IMR-90 (cell line): ENCODE data around the gene MSI2. TPM values are rescaled to one million over a fixed set of nuclear protein-coding genes. Genes with fewer than 3 reads are reported as not detected.
A peak's percentile ranks its signal among the peaks of the same experiment; 100 is the strongest.

Experiments
- ATAC-seq: fragments of 200-7000 bp; cut with Tn5 transposase; 2 replicates; pipeline ENCODE4 v1.9.1; 2020; ENCODE audit warnings: low read depth, mild to moderate bottlenecking, moderate library complexity
- BruUV-seq: library from RNA; stranded (reverse); fragments of 400-500 nt; replicated peaks from 2 replicates; lab custom pipeline; 2021; lab: Mats Ljungman, UMichigan
- CTCF ChIA-PET: fragments of 300-600 bp; formaldehyde crosslinking; extraction: SDS; loops from one replicate; lab custom pipeline; 2021; ENCODE audit warnings: antibody characterized with exemption; lab: Yijun Ruan, JAX
- POLR2A ChIA-PET: fragments of 300-600 bp; sonication (Branson Sonifier 250); formaldehyde crosslinking; loops from one replicate; lab custom pipeline; 2022; ENCODE audit warnings: antibody characterized with exemption; ENCODE audit not compliant: unreplicated experiment; lab: Charles Lee
- DNase-seq: peaks from one replicate; pipeline ENCODE4 v3.0.0; 2013
- H2AFZ ChIP-seq: replicated peaks from 2 replicates; pipeline ENCODE3; 2013; ENCODE audit warnings: low read length, mild to moderate bottlenecking; ENCODE audit not compliant: poor library complexity
- H2AK5ac ChIP-seq: 2 replicates; pipeline ENCODE4 v1.6.1; 2013; ENCODE audit warnings: low read depth, low read length, inconsistent platforms
- H2AK9ac ChIP-seq: replicated peaks from 2 replicates; pipeline ENCODE3; 2013; ENCODE audit warnings: mild to moderate bottlenecking, low read depth, low read length, moderate library complexity; ENCODE audit not compliant: poor library complexity
- H2BK120ac ChIP-seq: 2 replicates; pipeline ENCODE4 v1.6.1; 2013; ENCODE audit warnings: low read depth, low read length, inconsistent platforms
- H2BK15ac ChIP-seq: 3 replicates; pipeline ENCODE4 v1.6.1; 2013; ENCODE audit warnings: low read depth, low read length, inconsistent platforms
- H2BK20ac ChIP-seq: 2 replicates; pipeline ENCODE4 v1.6.1; 2013; ENCODE audit warnings: low read depth, mild to moderate bottlenecking, inconsistent platforms, low read length, moderate library complexity
- H2BK5ac ChIP-seq: 2 replicates; pipeline ENCODE4 v1.6.1; 2013; ENCODE audit warnings: mild to moderate bottlenecking, low read depth, low read length, inconsistent platforms; ENCODE audit not compliant: poor library complexity, severe bottlenecking
- H3K14ac ChIP-seq: replicated peaks from 2 replicates; pipeline ENCODE4 v1.6.1; 2013; ENCODE audit warnings: low read depth, low read length, inconsistent platforms
- H3K18ac ChIP-seq: 2 replicates; pipeline ENCODE4 v1.6.1; 2013; ENCODE audit warnings: low read depth, low read length, control low read depth
- H3K23ac ChIP-seq: 2 replicates; pipeline ENCODE4 v1.6.1; 2013; ENCODE audit warnings: low read depth, low read length, inconsistent platforms
- H3K27ac ChIP-seq: 2 replicates; pipeline ENCODE4 v1.5.1; 2013; ENCODE audit warnings: mild to moderate bottlenecking, control low read depth, low read length; ENCODE audit not compliant: insufficient read depth
- H3K27me3 ChIP-seq: 2 replicates; pipeline ENCODE4 v1.6.1; 2013; ENCODE audit warnings: low read length; ENCODE audit not compliant: control insufficient read depth, insufficient read depth
- H3K36me3 ChIP-seq: 2 replicates; pipeline ENCODE4 v1.6.1; 2013; ENCODE audit warnings: low read length, mixed read lengths; ENCODE audit not compliant: control insufficient read depth, insufficient read depth
- H3K4ac ChIP-seq: 2 replicates; pipeline ENCODE4 v1.6.1; 2013; ENCODE audit warnings: low read depth, low read length, inconsistent platforms
- H3K4me1 ChIP-seq: 2 replicates; pipeline ENCODE4 v1.6.1; 2013; ENCODE audit warnings: low read length, mixed read lengths; ENCODE audit not compliant: control insufficient read depth, insufficient read depth
- H3K4me2 ChIP-seq: 2 replicates; pipeline ENCODE4 v1.6.1; 2013; ENCODE audit warnings: low read depth, mild to moderate bottlenecking, control low read depth, low read length, moderate library complexity
- H3K4me3 ChIP-seq: 2 replicates; pipeline ENCODE4 v1.5.1; 2013; ENCODE audit warnings: low read depth, mild to moderate bottlenecking, control low read depth, low read length, moderate library complexity; ENCODE audit not compliant: insufficient read depth
- H3K56ac ChIP-seq: 2 replicates; pipeline ENCODE4 v1.6.1; 2013; ENCODE audit warnings: low read length, inconsistent platforms; ENCODE audit not compliant: insufficient read depth; ENCODE audit errors: extremely low read depth
- H3K79me1 ChIP-seq, 2 experiments: 2 replicates each; pipeline ENCODE4 v1.6.1; 2013; ENCODE audit warnings: low read length in 2 of 2, inconsistent platforms in 1 of 2, low read depth in 1 of 2
- H3K9ac ChIP-seq: 2 replicates; pipeline ENCODE4 v1.6.1; 2013; ENCODE audit warnings: low read depth, low read length, control low read depth
- H3K9me1 ChIP-seq: 2 replicates; pipeline ENCODE4 v1.6.1; 2013; ENCODE audit warnings: low read length, inconsistent platforms; ENCODE audit not compliant: insufficient read depth
- H3K9me3 ChIP-seq: 2 replicates; pipeline ENCODE4 v1.6.1; 2013; ENCODE audit warnings: low read length; ENCODE audit not compliant: control insufficient read depth, insufficient read depth
- H4K20me1 ChIP-seq: 2 replicates; pipeline ENCODE4 v1.6.1; 2013; ENCODE audit warnings: low read length, inconsistent platforms; ENCODE audit not compliant: insufficient read depth
- H4K5ac ChIP-seq: 2 replicates; pipeline ENCODE4 v1.6.1; 2013; ENCODE audit warnings: mild to moderate bottlenecking, low read depth, low read length, control low read depth
- H4K8ac ChIP-seq, 2 experiments: 2 replicates each; pipeline ENCODE4 v1.6.1; 2013; ENCODE audit warnings: low read depth in 2 of 2, low read length in 2 of 2, control low read depth in 1 of 2, inconsistent platforms in 1 of 2
- H4K91ac ChIP-seq: 2 replicates; pipeline ENCODE4 v1.6.1; 2013; ENCODE audit warnings: low read depth, low read length, inconsistent platforms; ENCODE audit not compliant: insufficient read depth
- BHLHE40 ChIP-seq: fragments of 150-350 bp; IDR thresholded peaks from 2 replicates; pipeline ENCODE4 v1.6.1; 2016; ENCODE audit warnings: mild to moderate bottlenecking, low read depth, low read length
- CEBPB ChIP-seq: IDR thresholded peaks from 2 replicates; pipeline ENCODE4 v1.6.1; 2012; ENCODE audit warnings: low read depth, low read length, improper control_type of control experiment
- CHD1 ChIP-seq: IDR thresholded peaks from 2 replicates; pipeline ENCODE4 v1.6.1; 2012; ENCODE audit warnings: low read depth, low read length, improper control_type of control experiment
- CTCF ChIP-seq: conservative IDR thresholded peaks from 2 replicates; pipeline ENCODE4 v1.5.1; 2012; ENCODE audit warnings: mild to moderate bottlenecking, low read depth, low read length, improper control_type of control experiment
- ELK1 ChIP-seq: fragments of 150-350 bp; IDR thresholded peaks from 2 replicates; pipeline ENCODE4 v1.6.1; 2016; ENCODE audit warnings: low read depth, mild to moderate bottlenecking, low read length, moderate library complexity, borderline replicate concordance
- MAFK ChIP-seq: IDR thresholded peaks from 2 replicates; pipeline ENCODE4 v1.6.1; 2012; ENCODE audit warnings: low read depth, low read length, improper control_type of control experiment
- MAZ ChIP-seq: IDR thresholded peaks from 2 replicates; pipeline ENCODE4 v1.6.1; 2012; ENCODE audit warnings: low read depth, mild to moderate bottlenecking, low read length, improper control_type of control experiment, moderate library complexity, borderline replicate concordance
- NFE2L2 ChIP-seq: fragments of 150-350 bp; IDR thresholded peaks from 2 replicates; pipeline ENCODE4 v1.6.1; 2016; ENCODE audit warnings: low read depth, mild to moderate bottlenecking, low read length
- POLR2A ChIP-seq: IDR thresholded peaks from 2 replicates; pipeline ENCODE4 v1.6.1; 2012; ENCODE audit warnings: mild to moderate bottlenecking, low read depth, low read length
- RAD21 ChIP-seq: IDR thresholded peaks from 2 replicates; pipeline ENCODE4 v1.6.1; 2012; ENCODE audit warnings: low read length, improper control_type of control experiment
- RCOR1 ChIP-seq: IDR thresholded peaks from 2 replicates; pipeline ENCODE4 v1.6.1; 2012; ENCODE audit warnings: mild to moderate bottlenecking, low read length, improper control_type of control experiment; ENCODE audit not compliant: insufficient replicate concordance
- RFX5 ChIP-seq: IDR thresholded peaks from 2 replicates; pipeline ENCODE4 v1.8.0; 2012; ENCODE audit warnings: low read depth, mild to moderate bottlenecking, low read length, moderate library complexity
- SMC3 ChIP-seq: fragments of 150-350 bp; IDR thresholded peaks from 2 replicates; pipeline ENCODE4 v1.6.1; 2016; ENCODE audit warnings: low read depth, mild to moderate bottlenecking, antibody characterized with exemption, low read length, moderate library complexity
- USF2 ChIP-seq: fragments of 150-350 bp; IDR thresholded peaks from 2 replicates; pipeline ENCODE4 v1.6.1; 2017; ENCODE audit warnings: mild to moderate bottlenecking, antibody characterized with exemption, low read length, low read depth
- WGBS, 2 experiments: methylation state at CpG; one replicate each; pipeline versions ENCODE4 v1.1.5 to v1.1.7; 2013; ENCODE audit warnings: missing lambda C conversion rate in 2 of 2; ENCODE audit not compliant: insufficient read length in 1 of 2; ENCODE audit errors: extremely low coverage in 2 of 2; 5-methylcytosine and 5-hydroxymethylcytosine counted together
- dilution Hi-C: fragments of 300-500 bp; cut with HindIII; formaldehyde crosslinking; loops from one replicate; pipeline ENCODE4 v1.14.3; 2018; ENCODE audit warnings: low sequenced_read_pairs; ENCODE audit not compliant: unreplicated experiment
- in situ Hi-C: fragments of 300-500 bp; cut with MboI; formaldehyde crosslinking; loops from 3 replicates; pipeline ENCODE4 v1.14.3; 2019; ENCODE audit warnings: low sequenced_read_pairs, inconsistent platforms, mixed read lengths
- intact Hi-C: fragments of 100-400 bp; cut with micrococcal nuclease; formaldehyde crosslinking; loops from 2 replicates; pipeline ENCODE4 v1.10.0; 2022
- polyA plus RNA-seq, 3 experiments: library from polyadenylated mRNA; depleted of rRNA; stranded (reverse); fragments of >200 nt; gene quantifications; 2 replicates each; pipeline ENCODE4 v1.2.3, GENCODE V29; 2012; ENCODE audit warnings: low replicate concordance in 1 of 3
- total RNA-seq: library from RNA; depleted of rRNA; stranded (reverse); fragments of >200 nt; gene quantifications from 2 replicates; pipeline ENCODE4 v1.2.3, GENCODE V29; 2012

Gene MSI2
- total and polyA plus RNA-seq, 2 of the 4 experiments (the other 2 are of a cell fraction) = 13.0 to 16.0 TPM

DNA sequence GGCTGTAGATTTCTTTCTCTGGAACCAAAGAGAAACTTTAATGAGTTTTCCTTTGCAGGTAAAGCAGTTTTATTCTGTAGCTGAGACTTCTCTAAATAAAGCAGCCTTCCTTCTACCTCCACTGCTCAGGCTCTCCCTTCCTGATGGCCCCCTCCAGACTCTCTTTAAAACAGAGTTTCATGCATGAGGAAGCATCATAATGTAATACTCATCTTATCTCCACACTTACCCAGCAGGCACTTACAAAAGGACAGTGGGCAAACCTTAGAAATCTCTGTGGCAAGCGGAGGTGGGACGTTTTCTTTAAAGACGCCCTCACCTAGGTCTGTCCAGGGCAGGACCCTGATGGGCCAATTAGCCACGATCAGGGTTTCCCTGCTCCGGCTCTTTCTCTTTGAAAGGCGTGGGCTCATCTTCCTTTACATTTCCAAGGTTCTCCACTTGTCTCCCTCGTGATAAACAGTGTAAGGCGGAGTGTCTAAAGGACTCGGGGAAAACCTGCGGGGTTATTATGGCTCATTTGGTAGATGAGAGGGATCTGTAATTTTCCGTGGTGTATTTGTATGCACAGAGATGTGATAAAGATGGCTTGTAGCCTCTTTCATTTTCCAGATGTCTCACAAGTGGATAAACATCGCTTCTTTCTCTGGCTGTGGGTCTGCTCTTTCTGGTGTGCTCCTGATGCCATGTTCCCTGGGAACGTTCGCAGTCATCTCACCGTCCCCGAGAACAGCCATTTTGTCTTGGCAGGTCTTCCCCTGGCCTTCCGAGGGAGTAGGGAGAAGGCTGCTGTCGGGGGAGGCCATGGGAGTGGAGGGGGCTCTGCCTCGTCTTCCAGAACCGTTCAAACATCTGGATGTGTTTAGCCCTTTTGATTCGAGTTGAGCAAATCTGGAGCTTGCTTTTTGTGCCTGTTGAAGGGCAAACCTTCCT lies 249.8 kb downstream of the MSI2 start:
- DNase-seq = no peak
- ChIA-PET CTCF (interaction anchor here (0.7 kb wide), 1 partner anchor 92 kb away, joined by 9 read pairs; no protein-coding TSS in a partner anchor), POLR2A (no interaction called here)
- in situ Hi-C loops = no loop called here
- Histone ChIP-seq H3K36me3 (no peaks in the 10 kb centered on the region), H4K91ac (no peak overlapping the region), H3K27me3 (no peaks in the 10 kb centered on the region), H3K9me3 (no peaks in the 10 kb centered on the region), H3K9me1 (0 out of 2 replicates have a peak, but pooled peaks cover 2% of the 10 kb centered on the region), H3K23ac (no peak overlapping the region), H3K79me1 (peaks cover 0 to 6% of the 10 kb centered on the region in 2 experiments; a peak in 2 of 4 replicates), H3K4me1 (peaks cover 2% of the 10 kb centered on the region; the same call in 1 of the 2 replicates), H3K14ac (no peak overlapping the region), H3K4ac (no peak overlapping the region), H4K8ac (no peak overlapping the region), H2AK9ac (no peak overlapping the region), H2AFZ (peak overlapping the region; percentile 24), H3K4me2 (no peak overlapping the region), H2BK5ac (no peak overlapping the region), H2AK5ac (no peak overlapping the region), H4K5ac (no peak overlapping the region), H3K9ac (no peak overlapping the region), H3K27ac (no peak overlapping the region), H2BK20ac (no peak overlapping the region), H2BK120ac (no peak overlapping the region), H3K18ac (no peak overlapping the region), H3K56ac (no peak overlapping the region), H4K20me1 (no peaks in the 10 kb centered on the region; the same call in 1 of the 2 replicates), H3K4me3 (no peak overlapping the region), H2BK15ac (no peak overlapping the region)
- intact Hi-C loops = no loop called here
- dilution Hi-C loops = no loop called here
- 62% methylated on average over 5 of the region's 21 CpGs; no CpG with 5 or more reads in 1 of the 2 experiments for WGBS, 2 experiments
- ATAC-seq = peak; percentile 35
- no TSS peak for BruUV-seq
- TF ChIP-seq RFX5 = no peak
- TF ChIP-seq RAD21 = no peak
- no peak for TF ChIP-seq POLR2A
- TF ChIP-seq RCOR1 = no peak
- no peak for TF ChIP-seq ELK1
- TF ChIP-seq SMC3 = no peak
- TF ChIP-seq MAFK = no peak
- TF ChIP-seq MAZ = no peak
- TF ChIP-seq BHLHE40 = no peak
- no peak for TF ChIP-seq CEBPB
- no peak for TF ChIP-seq CTCF
- no peak for TF ChIP-seq USF2
- no peak for TF ChIP-seq CHD1
- no peak for TF ChIP-seq NFE2L2
